Measurements from ENCODE around the gene TRAPPC10.

DNA sequence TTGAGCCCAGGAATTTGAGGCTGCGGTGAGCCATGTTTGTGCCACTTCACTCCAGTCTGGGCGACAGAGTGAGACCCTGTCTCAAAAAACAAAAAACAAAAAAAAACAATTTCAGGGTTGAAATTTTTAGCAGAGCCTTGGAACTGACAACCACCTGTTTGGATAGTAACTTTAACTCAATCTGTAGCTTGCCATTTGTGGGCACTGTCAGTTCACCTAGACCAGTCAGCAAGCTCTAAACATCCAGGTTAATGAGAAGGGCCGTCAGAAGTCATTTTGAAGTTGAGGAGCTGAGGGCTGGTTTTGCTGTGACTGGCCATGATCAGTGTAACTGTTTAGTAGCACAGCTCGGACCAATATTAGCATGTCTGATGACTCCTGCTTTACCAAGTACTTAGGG is 8.4 kb downstream of the TRAPPC10 start:
- TF ChIP-seq POLR2A (IDR thresholded peaks at IDR 0.05) (no peak), EP300 (IDR thresholded peaks at IDR 0.05) (no peak)
- TF ChIP-seq, protein P1, sequence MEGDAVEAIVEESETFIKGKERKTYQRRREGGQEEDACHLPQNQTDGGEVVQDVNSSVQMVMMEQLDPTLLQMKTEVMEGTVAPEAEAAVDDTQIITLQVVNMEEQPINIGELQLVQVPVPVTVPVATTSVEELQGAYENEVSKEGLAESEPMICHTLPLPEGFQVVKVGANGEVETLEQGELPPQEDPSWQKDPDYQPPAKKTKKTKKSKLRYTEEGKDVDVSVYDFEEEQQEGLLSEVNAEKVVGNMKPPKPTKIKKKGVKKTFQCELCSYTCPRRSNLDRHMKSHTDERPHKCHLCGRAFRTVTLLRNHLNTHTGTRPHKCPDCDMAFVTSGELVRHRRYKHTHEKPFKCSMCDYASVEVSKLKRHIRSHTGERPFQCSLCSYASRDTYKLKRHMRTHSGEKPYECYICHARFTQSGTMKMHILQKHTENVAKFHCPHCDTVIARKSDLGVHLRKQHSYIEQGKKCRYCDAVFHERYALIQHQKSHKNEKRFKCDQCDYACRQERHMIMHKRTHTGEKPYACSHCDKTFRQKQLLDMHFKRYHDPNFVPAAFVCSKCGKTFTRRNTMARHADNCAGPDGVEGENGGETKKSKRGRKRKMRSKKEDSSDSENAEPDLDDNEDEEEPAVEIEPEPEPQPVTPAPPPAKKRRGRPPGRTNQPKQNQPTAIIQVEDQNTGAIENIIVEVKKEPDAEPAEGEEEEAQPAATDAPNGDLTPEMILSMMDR (IDR thresholded peaks at IDR 0.05), result no peak
